ENCODE data around the gene MATN1.

GRCh38 chr1:30740251-30741238 lies 17.2 kb upstream of the MATN1 start:
- TF ChIP-seq CTCF (IDR thresholded peaks at IDR 0.05) (no peak), POLR2AphosphoS5 (IDR thresholded peaks at IDR 0.05; ENCODE audit: insufficient read depth in 1 of 2, low read depth in 1 of 2) (no peak), POLR2A (IDR thresholded peaks at IDR 0.05) (no peak)
